H1 (cell line): Measurements from ENCODE around the gene YPEL4. TPM values are rescaled to one million over a fixed set of nuclear protein-coding genes. Genes with fewer than 3 reads are reported as not detected.

Experiments
- ASH2L ChIP-seq: fragments of 200-600, 300-600 bp; sonication (generic); IDR thresholded peaks from one replicate; pipeline ENCODE4 v1.7.1; 2017; ENCODE audit warnings: low read length
- BCL11A ChIP-seq, 2 experiments: IDR thresholded peaks; one replicate each; pipeline ENCODE4 v1.6.1; 2011; ENCODE audit warnings: low read depth in 2 of 2, low read length in 2 of 2, mild to moderate bottlenecking in 2 of 2
- BRCA1 ChIP-seq: IDR thresholded peaks from 2 replicates; pipeline ENCODE4 v1.6.1; 2012; ENCODE audit warnings: low read depth, low read length, improper control_type of control experiment
- CBX5 ChIP-seq: fragments of 300-800, 300-1000 bp; sonication (generic); IDR thresholded peaks from 2 replicates; pipeline ENCODE4 v1.7.1; 2016; ENCODE audit warnings: antibody characterized with exemption, low read length, low read depth
- CHD2 ChIP-seq: IDR thresholded peaks from 2 replicates; pipeline ENCODE4 v1.6.1; 2012; ENCODE audit warnings: low read length, improper control_type of control experiment
- CREB1 ChIP-seq: IDR thresholded peaks from 2 replicates; pipeline ENCODE4 v1.6.1; 2012; ENCODE audit warnings: inconsistent platforms
- EGR1 ChIP-seq: IDR thresholded peaks from 2 replicates; pipeline ENCODE4 v1.6.1; 2011; ENCODE audit warnings: low read depth, low read length, borderline replicate concordance
- EZH2 ChIP-seq: fragments of 200-600 bp; sonication (generic); IDR thresholded peaks from 2 replicates; pipeline ENCODE4 v1.7.1; 2012; ENCODE audit warnings: low read depth, mild to moderate bottlenecking, moderate library complexity, low read length, inconsistent platforms; ENCODE audit not compliant: severe bottlenecking
- FOSL1 ChIP-seq: IDR thresholded peaks from 2 replicates; pipeline ENCODE4 v1.6.1; 2011; ENCODE audit warnings: mild to moderate bottlenecking, low read depth, low read length, moderate library complexity; ENCODE audit not compliant: insufficient read depth
- GABPA ChIP-seq: IDR thresholded peaks from 2 replicates; pipeline ENCODE4 v1.6.1; 2011; ENCODE audit warnings: mild to moderate bottlenecking, low read length, moderate library complexity, borderline replicate concordance; ENCODE audit not compliant: insufficient read depth
- GTF2F1 ChIP-seq: IDR thresholded peaks from 2 replicates; pipeline ENCODE4 v1.6.1; 2012; ENCODE audit warnings: low read depth, low read length, improper control_type of control experiment, borderline replicate concordance
- HDAC2 ChIP-seq, 2 experiments: fragments of 300-600 bp in 1 of 2; sonication (generic) in 1 of 2; IDR thresholded peaks; 2 replicates each; pipeline ENCODE4 v1.6.1; 2011 to 2012; ENCODE audit warnings: low read depth in 2 of 2, low read length in 2 of 2, mild to moderate bottlenecking in 2 of 2, moderate library complexity in 2 of 2, borderline replicate concordance in 1 of 2, inconsistent platforms in 1 of 2
- HDAC6 ChIP-seq: IDR thresholded peaks from one replicate; pipeline ENCODE4 v1.7.1; 2012; ENCODE audit warnings: low read depth, mild to moderate bottlenecking, inconsistent platforms, low read length, moderate library complexity
- MAFK ChIP-seq: IDR thresholded peaks from 2 replicates; pipeline ENCODE4 v1.6.1; 2012; ENCODE audit warnings: low read depth, mild to moderate bottlenecking, improper control_type of control experiment, low read length
- RBBP5 ChIP-seq: IDR thresholded peaks from 2 replicates; pipeline ENCODE4 v1.7.1; 2012; ENCODE audit warnings: low read depth, mild to moderate bottlenecking, inconsistent platforms, low read length, moderate library complexity, borderline replicate concordance
- RFX5 ChIP-seq: IDR thresholded peaks from 2 replicates; pipeline ENCODE4 v1.6.1; 2011; ENCODE audit warnings: low read depth, low read length, improper control_type of control experiment, borderline replicate concordance
- SRF ChIP-seq: IDR thresholded peaks from 2 replicates; pipeline ENCODE4 v1.6.1; 2011; ENCODE audit warnings: mild to moderate bottlenecking, low read depth, low read length, moderate library complexity
- TAF1 ChIP-seq: IDR thresholded peaks from 2 replicates; pipeline ENCODE4 v1.6.1; 2011; ENCODE audit warnings: mild to moderate bottlenecking, low read depth, low read length
- TAF7 ChIP-seq: optimal IDR thresholded peaks from 2 replicates; pipeline ENCODE3; 2011; ENCODE audit warnings: low read depth, mild to moderate bottlenecking, inconsistent platforms, low read length, moderate library complexity, borderline replicate concordance
- TCF12 ChIP-seq: IDR thresholded peaks from 2 replicates; pipeline ENCODE4 v1.6.1; 2011; ENCODE audit warnings: low read depth, mild to moderate bottlenecking, low read length
- ZNF274 ChIP-seq: IDR thresholded peaks from 2 replicates; pipeline ENCODE4 v1.7.0; 2012; ENCODE audit warnings: low read length, borderline replicate concordance; ENCODE audit errors: extremely low read depth
- polyA plus RNA-seq, 7 experiments: library from polyadenylated mRNA; depleted of rRNA in 3 of 7; stranded (reverse) in 5 of 7; unstranded in 2 of 7; fragments of >200 nt in 5 of 7; fragments of 200-250 nt in 2 of 7; gene quantifications; 1 replicate in 5 of 7; 2 replicates in 1 of 7; 4 replicates in 1 of 7; pipeline versions ENCODE4 v1.2.1 to v1.2.3, GENCODE V29; 2011 to 2013; ENCODE audit warnings: missing spikeins in 2 of 7, mixed read lengths in 2 of 7
- total RNA-seq: library from RNA; stranded (reverse); fragmentation: NEBNext Ultra II Directional; extraction: Animal tissue kit (Norgen Biotek cat#: 25700); gene quantifications from 2 replicates; pipeline ENCODE4 v1.2.1, GENCODE V29; 2021
- TF ChIP-seq, protein P1 (sequence below): IDR thresholded peaks from 2 replicates; pipeline ENCODE4 v1.6.1; 2012; ENCODE audit warnings: low read length, inconsistent platforms

The YPEL4 gene
- total and polyA plus RNA-seq, 2 of the 8 experiments (the other 6 are each of a cell fraction or from before 2014, with no cell fraction given) = 0.13 to 0.38 TPM

- TF ChIP-seq CHD2 (peak; percentile 68; the same call in 1 of the 2 replicates), BRCA1 (no peak), GABPA (no peak), ASH2L (peak; percentile 97), TCF12 (peak; percentile 72), BCL11A (IDR thresholded peaks at IDR 0.05; ENCODE audit: low read depth in 2 of 2, low read length in 2 of 2) (no peak), RBBP5 (peak; percentile 97), GTF2F1 (peak; percentile 7; the same call in 1 of the 2 replicates), CBX5 (no peak), CREB1 (no peak; the same call in none of the 2 replicates), ZNF274 (no peak), MAFK (no peak), EGR1 (peak; percentile 61), HDAC6 (no peak), FOSL1 (no peak), RFX5 (0 out of 2 replicates have a peak, but pooled peaks have one; percentile 21), TAF1 (no peak; the same call in none of the 2 replicates), SRF (no peak), TAF7 (peak; percentile 86), HDAC2 (IDR thresholded peaks at IDR 0.05; ENCODE audit: borderline replicate concordance in 1 of 2, low read depth in 2 of 2, low read length in 2 of 2) (0 out of 4 replicates have a peak, but pooled peaks of 1 of the 2 experiments have one; percentile 19), EZH2 (no peak)
- TF ChIP-seq, protein P1, sequence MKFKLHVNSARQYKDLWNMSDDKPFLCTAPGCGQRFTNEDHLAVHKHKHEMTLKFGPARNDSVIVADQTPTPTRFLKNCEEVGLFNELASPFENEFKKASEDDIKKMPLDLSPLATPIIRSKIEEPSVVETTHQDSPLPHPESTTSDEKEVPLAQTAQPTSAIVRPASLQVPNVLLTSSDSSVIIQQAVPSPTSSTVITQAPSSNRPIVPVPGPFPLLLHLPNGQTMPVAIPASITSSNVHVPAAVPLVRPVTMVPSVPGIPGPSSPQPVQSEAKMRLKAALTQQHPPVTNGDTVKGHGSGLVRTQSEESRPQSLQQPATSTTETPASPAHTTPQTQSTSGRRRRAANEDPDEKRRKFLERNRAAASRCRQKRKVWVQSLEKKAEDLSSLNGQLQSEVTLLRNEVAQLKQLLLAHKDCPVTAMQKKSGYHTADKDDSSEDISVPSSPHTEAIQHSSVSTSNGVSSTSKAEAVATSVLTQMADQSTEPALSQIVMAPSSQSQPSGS = peak; percentile 73
These were observed 10.2 kb downstream of the YPEL4 start (continued) for GRCh38 chr11:57639321-57640067.
